ENCODE data around the gene IGF2R. TPM values are rescaled to one million over a fixed set of nuclear protein-coding genes. Genes with fewer than 3 reads are reported as not detected.
"Not testable (repeated sequence)": the region's sequence is repeated elsewhere in the genome, so short reads cannot be mapped to it uniquely, and the experiment has no call there.

IGF2R gene
- total RNA-seq = 205 to 247 TPM (median 242 TPM) in 3 replicates
- long read RNA-seq, full-length matches to known transcripts = 54 of 195 reads
- long read RNA-seq, partial matches to known transcripts = 124 of 195 reads
- long read RNA-seq, other reads (novel, unspliced or antisense) = 17 of 195 reads

GRCh38 chr6:159968295-159969203 lies at the start of gene IGF2R:
TSS of gene IGF2R (plus strand) at chr6:159969082. CDS start at chr6:159969247, 165 bp downstream.
- no peak for DNase-seq (ENCODE audit: low spot score)
- Mint-ChIP-seq H3K27me3 (ENCODE audit: low read depth) (no peaks in the 10 kb centered on the region), H3K4me1 (ENCODE audit: low read depth) (peaks cover 39% of the 10 kb centered on the region), H3K4me3 (ENCODE audit: unreplicated experiment) (peak within 1 kb of the TSS; percentile 91), H3K27ac (ENCODE audit: unreplicated experiment) (peak within 1 kb of the TSS; percentile 98), H3K36me3 (ENCODE audit: low read depth) (peaks cover 3% of the 10 kb centered on the region), H3K9me3 (ENCODE audit: low read depth) (no peaks in the 10 kb centered on the region)
- peak; percentile 66 for TF ChIP-seq CTCF (IDR thresholded peaks at IDR 0.05)

GRCh38 chr6:159919800-159920199 lies 49.1 kb upstream of the IGF2R start:
- peaks cover 19% of the 10 kb centered on the region for H3K4me1 Mint-ChIP-seq (ENCODE audit: low read depth)
- H3K9me3 Mint-ChIP-seq (ENCODE audit: low read depth) = no peaks in the 10 kb centered on the region
- no peak overlapping the region for H3K4me3 Mint-ChIP-seq (ENCODE audit: unreplicated experiment)
- no peak for DNase-seq (ENCODE audit: low spot score)
- no peak for TF ChIP-seq CTCF (IDR thresholded peaks at IDR 0.05)
- no peaks in the 10 kb centered on the region for H3K36me3 Mint-ChIP-seq (ENCODE audit: low read depth)
- H3K27me3 Mint-ChIP-seq (ENCODE audit: low read depth) = no peaks in the 10 kb centered on the region
- peak overlapping the region; percentile 5 for H3K27ac Mint-ChIP-seq (ENCODE audit: unreplicated experiment)

- DNase-seq (ENCODE audit: low spot score); H3K4me3 Mint-ChIP-seq (ENCODE audit: unreplicated experiment); H3K27ac Mint-ChIP-seq (ENCODE audit: unreplicated experiment); H3K27me3 Mint-ChIP-seq (ENCODE audit: low read depth); H3K36me3 Mint-ChIP-seq (ENCODE audit: low read depth); H3K9me3 Mint-ChIP-seq (ENCODE audit: low read depth): not testable (repeated sequence)
- peaks cover 21% of the 10 kb centered on the region for H3K4me1 Mint-ChIP-seq (ENCODE audit: low read depth)
Observed at GRCh38 chr6:159924150-159924549, 44.7 kb upstream of the IGF2R start.

- Mint-ChIP-seq H3K9me3 (ENCODE audit: low read depth) (no peaks in the 10 kb centered on the region), H3K27me3 (ENCODE audit: low read depth) (no peaks in the 10 kb centered on the region), H3K4me3 (ENCODE audit: unreplicated experiment) (no peak overlapping the region), H3K36me3 (ENCODE audit: low read depth) (no peaks in the 10 kb centered on the region), H3K4me1 (ENCODE audit: low read depth) (peaks cover 28% of the 10 kb centered on the region), H3K27ac (ENCODE audit: unreplicated experiment) (no peak overlapping the region)
- DNase-seq (ENCODE audit: low spot score) = no peak
- TF ChIP-seq CTCF (IDR thresholded peaks at IDR 0.05) = no peak
Observed at GRCh38 chr6:159926542-159927203, 42.2 kb upstream of the IGF2R start.

GRCh38 chr6:159929819-159930218 lies 39.1 kb upstream of the IGF2R start:
- H3K9me3 Mint-ChIP-seq (ENCODE audit: low read depth) = no peaks in the 10 kb centered on the region
- no peak for TF ChIP-seq CTCF (IDR thresholded peaks at IDR 0.05)
- H3K27me3 Mint-ChIP-seq (ENCODE audit: low read depth) = no peaks in the 10 kb centered on the region
- peak overlapping the region; percentile 57 for H3K27ac Mint-ChIP-seq (ENCODE audit: unreplicated experiment)
- no peaks in the 10 kb centered on the region for H3K36me3 Mint-ChIP-seq (ENCODE audit: low read depth)
- H3K4me1 Mint-ChIP-seq (ENCODE audit: low read depth) = peaks cover 39% of the 10 kb centered on the region
- H3K4me3 Mint-ChIP-seq (ENCODE audit: unreplicated experiment) = no peak overlapping the region
- DNase-seq (ENCODE audit: low spot score) = no peak

All from chondrocyte (in vitro differentiated cells).